ENCODE results near the gene FOXP1. TPM values are rescaled to one million over a fixed set of nuclear protein-coding genes. Genes with fewer than 3 reads are reported as not detected.

FOXP1 gene
- total RNA-seq, 1 donor from 2014 or later: 26.1 TPM

- no peak for TF ChIP-seq CTCF (conservative IDR thresholded peaks at IDR 0.05; ENCODE audit: low read depth, low read length)
- DNase-seq (ENCODE audit: low read depth): no peak
- H3K4me3 ChIP-seq (ENCODE audit: low read depth, low read length): peak overlapping the region; percentile 1
Observed at GRCh38 chr3:71579935-71580406, 3.6 kb downstream of the FOXP1 start.

DNA sequence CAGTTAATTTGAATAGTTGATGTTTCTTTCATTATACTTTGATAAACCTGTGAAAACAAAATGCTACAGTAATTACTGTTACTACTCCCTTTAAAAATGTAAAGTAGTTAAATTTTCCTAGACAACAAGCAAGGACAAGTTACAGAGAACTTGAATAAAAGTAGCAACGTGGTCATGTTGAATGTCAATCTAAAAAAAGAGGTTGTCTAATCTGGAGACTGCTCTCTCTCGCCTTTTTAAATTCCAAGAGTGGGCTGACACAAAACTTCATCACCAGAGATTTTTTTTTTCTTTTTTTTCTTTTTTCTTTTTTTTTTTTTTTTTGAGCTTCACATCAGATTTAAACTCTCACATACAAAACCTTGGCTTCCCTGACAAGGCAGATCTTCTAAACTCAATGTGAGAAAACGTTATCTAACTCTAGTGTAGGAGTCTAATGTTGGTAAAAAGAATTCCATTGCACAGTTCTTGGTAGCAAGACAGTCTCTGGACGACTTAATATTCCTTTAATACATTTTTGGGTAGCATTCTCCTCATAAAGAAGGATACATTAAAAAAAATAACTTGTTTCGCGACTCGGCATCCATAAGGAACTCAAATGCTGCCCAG, 4.1 kb downstream of the FOXP1 start:
- DNase-seq (ENCODE audit: low read depth): no peak
- no peak for TF ChIP-seq CTCF (conservative IDR thresholded peaks at IDR 0.05; ENCODE audit: low read depth, low read length)
- H3K4me3 ChIP-seq (ENCODE audit: low read depth, low read length): no peak overlapping the region

DNA sequence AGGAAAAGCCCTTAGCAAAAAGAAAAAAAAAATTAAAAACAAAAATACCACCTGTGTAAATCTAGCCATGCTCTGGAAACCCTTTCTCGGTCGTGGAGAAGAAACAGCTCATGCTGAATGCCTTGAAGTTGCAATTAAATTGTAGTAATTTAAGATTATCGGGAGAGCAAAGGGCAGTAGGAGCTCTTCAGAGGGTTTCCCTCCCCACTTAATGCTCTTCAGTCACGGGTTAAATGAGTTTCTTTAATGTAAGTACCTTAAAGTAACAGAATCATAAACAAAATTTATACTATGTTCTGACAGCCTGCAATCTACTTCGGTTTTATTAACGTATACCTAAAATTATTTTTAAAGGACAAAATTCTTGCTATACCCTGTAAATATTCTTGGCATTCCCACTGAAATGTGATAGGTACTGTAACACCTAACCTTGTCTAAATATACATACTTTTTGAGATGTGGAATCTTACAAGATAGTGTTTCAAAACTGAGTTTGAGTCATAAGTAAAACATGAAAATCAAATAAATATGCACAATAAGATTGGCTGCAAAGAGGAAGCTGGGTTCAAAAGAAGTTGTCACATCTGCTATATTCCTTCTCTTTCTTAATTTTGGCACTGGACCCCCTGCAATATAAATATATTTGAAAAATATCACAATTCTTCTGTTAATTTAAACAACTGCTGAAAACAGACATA, 5.3 kb downstream of the FOXP1 start:
- TF ChIP-seq CTCF (conservative IDR thresholded peaks at IDR 0.05; ENCODE audit: low read depth, low read length): no peak
- DNase-seq (ENCODE audit: low read depth): no peak
- H3K4me3 ChIP-seq (ENCODE audit: low read depth, low read length): no peak overlapping the region

DNA sequence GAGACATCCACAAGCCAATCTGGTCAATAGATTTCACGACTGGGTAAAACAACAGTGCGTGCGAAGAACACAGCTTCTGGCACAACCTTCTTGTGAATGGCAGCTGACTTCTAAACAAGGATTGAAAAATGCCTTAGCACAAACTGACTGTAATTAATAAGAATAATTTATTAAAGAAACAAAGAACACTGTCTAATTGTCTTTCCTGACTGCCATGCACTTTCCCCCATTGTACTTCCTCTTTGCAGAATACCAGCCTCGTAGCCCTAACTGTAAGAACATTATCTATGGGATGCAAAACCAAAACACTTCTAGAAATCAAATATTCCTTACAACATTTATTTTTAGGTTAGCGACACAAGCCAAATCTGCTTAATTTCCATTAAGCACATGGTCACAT, 6.5 kb downstream of the FOXP1 start:
- DNase-seq (ENCODE audit: low read depth): no peak
- no peak overlapping the region for H3K4me3 ChIP-seq (ENCODE audit: low read depth, low read length)
- no peak for TF ChIP-seq CTCF (conservative IDR thresholded peaks at IDR 0.05; ENCODE audit: low read depth, low read length)

GRCh38 chr3:71575433-71575832, 8.1 kb downstream of the FOXP1 start:
- H3K4me3 ChIP-seq (ENCODE audit: low read depth, low read length): no peak overlapping the region
- TF ChIP-seq CTCF (conservative IDR thresholded peaks at IDR 0.05; ENCODE audit: low read depth, low read length): no peak
- no peak for DNase-seq (ENCODE audit: low read depth)

DNA sequence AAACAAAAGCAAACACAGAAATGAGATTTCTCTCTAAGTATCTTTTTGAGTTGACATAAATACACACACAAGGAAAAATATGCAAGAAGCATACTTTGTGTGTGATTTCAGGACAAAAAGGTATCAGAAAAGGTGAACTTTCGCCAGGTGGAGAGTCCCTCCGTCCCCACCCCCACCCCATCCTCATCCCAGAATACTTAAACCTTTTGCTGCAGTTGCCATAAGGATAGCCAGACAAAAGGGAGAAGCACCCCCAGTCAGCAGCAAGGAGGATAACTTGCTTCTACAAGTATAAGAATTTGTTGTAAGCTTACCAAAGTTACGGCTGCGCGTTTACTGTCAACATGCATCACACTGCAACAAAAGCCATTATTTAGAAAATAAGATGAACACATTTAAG, 10.3 kb downstream of the FOXP1 start:
- no peak for DNase-seq (ENCODE audit: low read depth)
- TF ChIP-seq CTCF (conservative IDR thresholded peaks at IDR 0.05; ENCODE audit: low read depth, low read length): no peak
- H3K4me3 ChIP-seq (ENCODE audit: low read depth, low read length): no peak overlapping the region

- TF ChIP-seq CTCF (conservative IDR thresholded peaks at IDR 0.05; ENCODE audit: low read depth, low read length): no peak
- DNase-seq (ENCODE audit: low read depth): no peak
- no peak overlapping the region for H3K4me3 ChIP-seq (ENCODE audit: low read depth, low read length)
Observed at GRCh38 chr3:71570546-71570945, 13.0 kb downstream of the FOXP1 start.
